HG02623 (cell line): ENCODE results near the gene NEU2.
"Not testable (repeated sequence)": the region's sequence is repeated elsewhere in the genome, so short reads cannot be mapped to it uniquely, and the experiment has no call there.

Experiments used
- ATAC-seq: cut with Tn5 transposase; IDR thresholded peaks from one replicate; pipeline ENCODE4 v1.9.1; 2021; ENCODE audit warnings: moderate library complexity; ENCODE audit not compliant: unreplicated experiment

NEU2 gene

GRCh38 chr2:233034091-233034882 lies 1.8 kb downstream of the NEU2 start:
- ATAC-seq = no peak

- ATAC-seq = no peak
Observed at GRCh38 chr2:233035426-233036161, 3.1 kb downstream of the NEU2 start.

DNA sequence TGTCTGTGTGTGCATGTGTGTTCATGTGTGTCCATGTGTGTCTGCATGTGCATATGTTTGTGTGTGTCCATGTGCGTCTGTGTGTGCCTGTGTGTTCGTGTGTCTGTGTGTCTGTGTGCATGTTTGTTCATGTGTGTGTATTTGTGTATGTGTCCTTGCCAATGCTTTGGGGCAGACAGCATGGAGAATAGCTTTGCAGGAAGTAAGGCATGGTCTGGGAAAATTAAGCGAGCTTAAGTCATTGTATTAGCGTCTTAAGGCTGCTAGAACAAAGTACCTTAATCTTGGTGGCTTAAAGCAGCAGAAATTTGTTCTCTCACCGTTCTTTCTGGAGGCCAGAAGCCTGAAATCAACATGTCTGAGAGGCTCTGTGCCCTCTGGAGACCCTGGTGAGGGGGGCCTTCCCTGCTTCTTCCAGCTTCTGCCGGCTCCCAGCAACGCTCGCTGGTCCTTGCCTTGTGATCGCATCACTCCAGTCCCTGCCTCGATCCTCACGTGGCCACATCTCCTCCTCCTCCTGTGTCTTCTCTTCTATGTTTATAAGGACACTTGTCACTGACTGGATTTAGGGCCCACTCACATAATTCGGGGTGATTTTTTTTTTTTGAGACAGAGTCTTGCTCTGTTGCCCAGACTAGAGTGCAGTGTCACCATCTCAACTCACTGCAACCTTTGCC lies 3.8 kb downstream of the NEU2 start:
- no peak for ATAC-seq

GRCh38 chr2:233037078-233037477 lies 4.6 kb downstream of the NEU2 start:
- no peak for ATAC-seq

GRCh38 chr2:233039212-233039845 lies 6.9 kb downstream of the NEU2 start:
- no peak for ATAC-seq

DNA sequence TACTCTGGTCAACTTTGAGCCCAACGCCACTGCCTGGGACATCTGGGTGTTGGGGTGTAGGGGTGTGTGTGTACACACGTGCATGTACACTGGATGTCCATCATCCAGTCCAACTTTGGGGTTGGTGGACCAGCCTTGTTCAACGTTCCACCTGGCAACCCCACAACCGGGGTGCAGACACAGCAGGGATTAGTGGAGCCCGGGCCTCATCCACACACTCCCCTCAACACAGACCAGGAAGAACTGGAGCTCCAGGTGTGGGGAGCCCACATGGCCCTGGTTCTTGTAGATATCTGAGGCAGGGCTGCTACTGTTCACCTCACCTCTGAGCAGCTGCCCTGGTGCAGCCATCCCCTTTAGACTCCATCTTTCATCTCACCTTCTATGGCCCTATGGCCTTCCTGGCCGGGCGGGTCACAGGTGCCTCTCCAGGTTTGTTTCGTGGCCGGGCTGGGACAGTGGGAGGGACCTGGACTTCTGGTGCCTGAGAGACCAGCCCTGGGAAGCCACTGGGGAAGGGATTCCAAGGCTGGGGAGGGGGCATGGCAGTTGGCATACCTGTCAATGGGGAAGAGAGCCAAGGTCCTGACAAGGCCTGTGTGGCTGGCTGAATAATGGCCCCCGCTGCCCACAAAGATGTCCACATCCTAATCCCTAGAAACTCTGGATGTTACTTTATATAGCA lies 7.5 kb downstream of the NEU2 start:
- ATAC-seq = no peak

- no peak for ATAC-seq
Observed at GRCh38 chr2:233040571-233040970, 8.1 kb downstream of the NEU2 start.

DNA sequence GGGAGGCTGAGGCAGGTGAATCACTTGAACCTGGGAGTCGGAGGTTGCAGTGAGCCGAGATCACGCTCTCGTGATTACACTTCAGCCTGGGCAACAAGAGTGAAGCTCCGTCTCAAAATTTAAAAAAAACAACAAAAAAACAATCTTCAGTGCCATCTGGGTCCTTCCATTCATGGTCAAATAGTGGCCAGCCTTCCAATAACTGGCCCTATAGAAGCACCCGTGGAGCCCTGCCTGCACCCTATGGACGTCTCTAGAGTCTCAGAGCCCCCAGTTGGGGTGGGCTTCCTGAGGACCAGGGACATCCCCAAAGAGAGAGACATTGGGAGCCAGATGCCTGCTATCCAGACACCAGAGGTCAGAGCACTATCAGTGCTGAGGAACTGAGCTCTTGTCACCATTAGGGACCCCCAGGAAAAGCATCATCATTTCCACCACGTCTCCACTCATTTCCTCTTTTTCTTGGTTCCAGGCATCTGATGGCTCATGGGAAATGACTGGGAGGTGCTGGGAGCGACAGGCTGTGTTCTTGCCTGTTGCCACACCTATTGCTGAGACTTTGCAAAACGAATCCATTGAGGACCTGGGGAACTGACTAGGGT lies 9.4 kb downstream of the NEU2 start:
- no peak for ATAC-seq

- no peak for ATAC-seq
Observed at GRCh38 chr2:233042549-233042948, 10.1 kb downstream of the NEU2 start.

GRCh38 chr2:233044974-233045605 lies 12.6 kb downstream of the NEU2 start:
- no peak for ATAC-seq

- no peak for ATAC-seq
Observed at GRCh38 chr2:233047206-233047605, 14.7 kb downstream of the NEU2 start.

DNA sequence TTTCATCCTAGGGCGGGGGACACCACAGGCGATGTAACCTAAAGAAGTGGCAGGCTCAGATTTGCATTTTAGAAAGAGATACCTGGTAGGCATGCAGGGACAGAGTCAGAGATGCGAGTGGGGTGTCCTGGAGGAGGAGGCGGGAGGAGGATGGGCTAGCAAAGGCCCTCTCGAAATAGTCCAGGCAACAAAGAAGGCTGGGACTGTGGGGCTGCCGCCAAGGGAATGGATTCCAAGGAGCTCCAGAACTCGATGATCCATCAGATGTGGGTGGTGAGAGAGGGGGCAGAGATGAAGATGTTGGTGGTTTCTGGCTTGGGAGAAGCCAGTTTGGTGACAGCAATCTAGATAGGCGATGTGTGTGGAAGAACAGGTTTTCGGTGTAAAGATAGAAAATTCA lies 15.2 kb downstream of the NEU2 start:
- ATAC-seq = no peak

- no peak for ATAC-seq
Observed at GRCh38 chr2:233048569-233049193, 16.2 kb downstream of the NEU2 start.

DNA sequence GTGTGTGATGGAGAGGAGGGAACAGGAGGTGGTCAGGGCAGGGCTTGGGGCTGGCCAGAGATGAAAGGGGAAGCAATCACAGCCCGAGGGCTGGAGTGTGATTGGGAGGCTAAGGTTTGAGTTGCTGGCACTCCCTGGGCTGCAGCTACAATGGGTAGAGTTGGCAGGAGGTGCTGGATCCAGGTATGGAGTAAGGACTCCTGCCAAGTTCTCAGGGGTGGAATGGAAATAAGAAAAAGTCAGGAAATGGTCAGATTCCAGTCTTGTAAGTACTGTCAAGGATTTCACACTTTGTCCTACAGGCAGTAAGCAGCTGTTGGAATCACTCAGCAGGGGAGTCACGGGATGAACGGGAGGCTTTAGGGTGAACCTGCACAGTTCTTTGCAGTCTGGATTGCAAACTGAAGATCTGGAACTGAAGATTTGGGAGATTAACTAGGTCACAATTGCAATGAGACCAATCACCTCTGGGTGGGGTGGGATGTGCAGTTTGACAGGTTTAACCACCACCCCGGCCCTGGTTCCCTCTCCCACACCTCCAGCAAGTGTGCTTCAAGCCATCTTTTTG lies 16.8 kb downstream of the NEU2 start:
- no peak for ATAC-seq

GRCh38 chr2:233051241-233052149 lies 19.0 kb downstream of the NEU2 start:
- no peak for ATAC-seq

GRCh38 chr2:233052517-233052916 lies 20.0 kb downstream of the NEU2 start:
- not testable (repeated sequence) for ATAC-seq

GRCh38 chr2:233053928-233054784 lies 21.7 kb downstream of the NEU2 start:
- ATAC-seq = no peak
